Epithelial cell of esophagus (primary cell): ENCODE results near the gene SCN4A.
A peak's percentile ranks its signal among the peaks of the same experiment; 100 is the strongest.

Experiments
- DNase-seq: peaks from one replicate; pipeline ENCODE4 v3.0.0; 2010; ENCODE audit warnings: low read depth
- H3K4me3 ChIP-seq: 2 replicates; pipeline ENCODE4 v1.5.1; 2011; ENCODE audit warnings: mild to moderate bottlenecking, low read length, control low read depth
- CTCF ChIP-seq: IDR thresholded peaks from 2 replicates; pipeline ENCODE4 v1.5.1; 2011; ENCODE audit warnings: low read depth, mild to moderate bottlenecking, low read length, control low read depth, inconsistent platforms; ENCODE audit not compliant: insufficient read depth; ENCODE audit errors: missing control alignments

The SCN4A gene

GRCh38 chr17:64004903-64005733 is 32.4 kb upstream of the SCN4A start:
- DNase-seq = no peak
- TF ChIP-seq CTCF = no peak
- no peak overlapping the region for H3K4me3 ChIP-seq

GRCh38 chr17:64004218-64004770 is 31.6 kb upstream of the SCN4A start:
- H3K4me3 ChIP-seq = no peak overlapping the region
- no peak for DNase-seq
- no peak for TF ChIP-seq CTCF

GRCh38 chr17:64003526-64004121 is 30.9 kb upstream of the SCN4A start:
- DNase-seq = no peak
- TF ChIP-seq CTCF = no peak
- no peak overlapping the region for H3K4me3 ChIP-seq

GRCh38 chr17:64002658-64003525 is 30.2 kb upstream of the SCN4A start:
- no peak overlapping the region for H3K4me3 ChIP-seq
- DNase-seq = no peak
- no peak for TF ChIP-seq CTCF

- TF ChIP-seq CTCF = no peak
- peak; percentile 61 for DNase-seq
- H3K4me3 ChIP-seq = no peak overlapping the region
Observed at GRCh38 chr17:64001763-64002529, 29.2 kb upstream of the SCN4A start.

- no peak for DNase-seq
- no peak overlapping the region for H3K4me3 ChIP-seq
- no peak for TF ChIP-seq CTCF
Observed at GRCh38 chr17:64001091-64001579, 28.4 kb upstream of the SCN4A start.
